IPS DF 6.9 (cell line): ENCODE measurements around the gene CCL3.
"Not testable (repeated sequence)": the region's sequence is repeated elsewhere in the genome, so short reads cannot be mapped to it uniquely, and the experiment has no call there.

ENCODE experiments used
- DNase-seq: peaks from one replicate; pipeline ENCODE4 v3.0.0-alpha.2; 2013; ENCODE audit warnings: low read depth, low spot score
- H3K27ac ChIP-seq: one replicate; pipeline ENCODE4 v1.5.1; 2013; ENCODE audit warnings: low read length, control low read depth
- H3K27me3 ChIP-seq: 2 replicates; pipeline ENCODE4 v1.6.1; 2013; ENCODE audit warnings: mild to moderate bottlenecking, low read length; ENCODE audit not compliant: control insufficient read depth, insufficient read depth
- H3K36me3 ChIP-seq: 2 replicates; pipeline ENCODE4 v1.6.1; 2013; ENCODE audit warnings: low read length; ENCODE audit not compliant: control insufficient read depth, insufficient read depth
- H3K4me1 ChIP-seq: 2 replicates; pipeline ENCODE4 v1.6.1; 2013; ENCODE audit warnings: low read length; ENCODE audit not compliant: control insufficient read depth, insufficient read depth
- H3K4me3 ChIP-seq: 2 replicates; pipeline ENCODE4 v1.5.1; 2013; ENCODE audit warnings: mild to moderate bottlenecking, low read length
- H3K9me3 ChIP-seq: 2 replicates; pipeline ENCODE4 v1.6.1; 2013; ENCODE audit warnings: low read length, inconsistent platforms; ENCODE audit not compliant: control insufficient read depth, insufficient read depth
- WGBS: extraction: QIAGEN DNeasy Blood & Tissue Kit; methylation state at CpG from one replicate; pipeline ENCODE4 v1.1.7; 2013; ENCODE audit warnings: mixed read lengths, missing lambda C conversion rate; ENCODE audit not compliant: insufficient read length, insufficient coverage; 5-methylcytosine and 5-hydroxymethylcytosine counted together

The CCL3 gene

GRCh38 chr17:36115649-36115977 lies 25.7 kb upstream of the CCL3 start:
- not testable (repeated sequence) for H3K27me3 ChIP-seq, H3K9me3 ChIP-seq, H3K4me1 ChIP-seq, DNase-seq, H3K36me3 ChIP-seq, H3K27ac ChIP-seq, H3K4me3 ChIP-seq

- not testable (repeated sequence) for H3K4me3 ChIP-seq, H3K27me3 ChIP-seq, H3K27ac ChIP-seq, DNase-seq, H3K9me3 ChIP-seq, H3K36me3 ChIP-seq, H3K4me1 ChIP-seq
- WGBS = no CpG with 5 or more reads among the region's 5 CpGs
Measured at GRCh38 chr17:36114971-36115648, 25.2 kb upstream of the CCL3 start.

DNA sequence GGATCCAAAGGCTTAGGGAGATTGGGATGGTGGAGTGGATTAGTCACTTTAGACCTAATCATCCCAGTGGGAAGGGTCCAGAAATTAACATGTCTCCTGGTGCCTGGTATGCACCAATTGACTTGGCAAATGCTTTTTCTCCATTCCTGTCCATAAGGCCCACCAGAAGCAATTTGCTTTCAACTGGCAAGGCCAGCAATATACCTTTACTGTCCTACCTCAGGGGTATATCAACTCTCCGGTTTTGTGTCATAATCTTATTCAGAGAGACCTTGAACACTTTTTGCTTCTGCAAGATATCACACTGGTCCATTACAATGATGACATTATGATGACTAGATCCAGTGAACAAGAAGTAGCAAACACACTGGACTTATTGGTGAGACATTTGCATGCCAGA lies 23.2 kb upstream of the CCL3 start:
- not testable (repeated sequence) for H3K36me3 ChIP-seq, H3K4me3 ChIP-seq, DNase-seq, H3K4me1 ChIP-seq, H3K9me3 ChIP-seq, H3K27me3 ChIP-seq, H3K27ac ChIP-seq
- WGBS = no CpG with 5 or more reads among the region's 1 CpG

DNA sequence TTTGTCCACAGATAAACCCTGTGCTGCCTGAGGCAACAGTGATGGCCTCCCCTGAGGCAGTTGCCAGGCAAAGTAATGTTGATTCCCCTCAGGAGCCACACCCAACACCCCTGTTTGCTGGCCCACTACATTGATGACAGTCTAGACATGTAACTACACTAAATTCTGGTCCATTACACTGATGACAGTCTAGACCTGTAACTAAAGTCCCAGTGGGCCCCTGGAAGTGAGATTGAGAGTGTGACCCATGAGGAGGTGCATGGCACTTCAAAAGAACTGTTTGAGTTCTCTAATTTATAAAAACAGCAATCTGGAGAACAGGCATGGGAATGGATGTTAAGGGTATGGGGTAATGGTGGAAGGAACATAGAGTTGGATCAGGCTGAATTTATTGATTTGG lies 22.6 kb upstream of the CCL3 start:
- no peak for DNase-seq
- Histone ChIP-seq H3K4me3 (no peak overlapping the region), H3K27me3 (no peaks in the 10 kb centered on the region), H3K9me3 (no peaks in the 10 kb centered on the region; the same call in 1 of the 2 replicates), H3K36me3 (no peaks in the 10 kb centered on the region), H3K4me1 (no peaks in the 10 kb centered on the region), H3K27ac (no peak overlapping the region)

DNA sequence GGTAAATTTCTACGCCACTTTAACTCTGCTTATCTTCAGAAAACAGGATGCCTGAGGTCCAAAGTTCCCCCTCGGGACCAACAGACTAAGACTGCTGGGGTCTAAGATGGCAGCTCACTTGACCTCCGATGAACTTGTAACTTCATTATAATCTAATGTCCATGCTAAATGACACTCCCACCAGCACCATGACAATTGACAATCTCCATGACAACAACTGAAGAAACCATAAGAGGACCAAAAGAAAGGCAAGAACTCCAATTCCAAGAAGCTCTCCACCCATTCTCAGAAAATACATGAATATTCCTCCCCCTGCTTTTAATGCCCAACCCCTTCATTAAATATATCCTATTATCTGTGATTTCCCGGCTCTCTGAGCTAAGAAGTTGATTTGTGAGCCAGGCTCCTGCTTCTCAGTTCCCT lies 21.1 kb upstream of the CCL3 start:
- Histone ChIP-seq H3K27ac (no peak overlapping the region), H3K27me3 (no peaks in the 10 kb centered on the region), H3K36me3 (no peaks in the 10 kb centered on the region), H3K4me1 (no peaks in the 10 kb centered on the region), H3K4me3 (no peak overlapping the region), H3K9me3 (no peaks in the 10 kb centered on the region; the same call in 1 of the 2 replicates)
- no CpG with 5 or more reads among the region's 4 CpGs for WGBS
- no peak for DNase-seq

DNA sequence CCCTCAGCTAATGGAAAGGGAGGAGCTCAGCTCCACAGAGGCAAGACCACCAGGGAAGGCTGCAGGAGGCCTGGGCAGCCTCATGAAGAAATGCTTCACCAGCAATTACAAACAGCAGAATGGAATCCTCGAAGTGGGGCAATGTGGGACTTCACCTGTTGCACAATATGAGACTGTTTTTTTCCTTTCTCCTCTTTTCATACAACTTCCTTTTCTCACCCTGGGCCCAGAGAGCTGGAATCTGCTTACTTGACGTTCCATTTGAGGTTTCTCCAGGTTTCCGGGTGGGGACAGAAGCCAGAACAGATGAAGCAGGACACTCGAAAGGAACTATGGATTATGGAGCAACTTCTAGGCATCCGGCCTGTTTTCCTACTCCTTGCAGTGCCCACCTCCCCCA lies 18.3 kb upstream of the CCL3 start:
- not testable (repeated sequence) for H3K36me3 ChIP-seq, H3K9me3 ChIP-seq, H3K27me3 ChIP-seq, H3K4me3 ChIP-seq, DNase-seq, H3K27ac ChIP-seq, H3K4me1 ChIP-seq
- no CpG with 5 or more reads among the region's 5 CpGs for WGBS

DNA sequence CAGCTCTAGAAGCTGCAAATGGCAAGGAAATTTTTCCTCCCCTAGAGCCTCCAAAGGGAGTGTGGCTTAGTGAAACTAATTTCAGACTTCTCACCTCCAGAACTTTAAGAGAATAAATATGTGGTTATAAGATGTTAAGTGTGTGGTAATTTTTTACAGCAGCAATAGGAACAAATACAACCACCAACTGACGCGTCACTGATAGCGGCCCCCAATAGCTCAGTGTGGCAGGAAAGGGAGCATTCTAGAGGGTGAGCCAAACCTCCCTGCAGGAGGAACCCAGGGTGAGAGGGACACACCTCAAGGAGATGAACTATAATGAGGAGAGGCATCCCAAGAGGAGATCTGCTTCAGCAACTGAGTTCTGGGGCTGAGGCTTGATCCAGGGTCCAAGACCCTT lies 17.7 kb upstream of the CCL3 start:
- H3K27ac ChIP-seq = no peak overlapping the region

GRCh38 chr17:36106493-36106835 lies 16.5 kb upstream of the CCL3 start:
- no peak for DNase-seq
- no CpG with 5 or more reads among the region's 6 CpGs for WGBS
- no peaks in the 10 kb centered on the region; the same call in 1 of the 2 replicates for H3K4me1 ChIP-seq

More for the DNA sequence above, 17.7 kb upstream of the CCL3 start:
- DNase-seq = no peak
- Histone ChIP-seq H3K4me1 (no peaks in the 10 kb centered on the region; the same call in 1 of the 2 replicates), H3K4me3 (no peak overlapping the region), H3K36me3 (no peaks in the 10 kb centered on the region), H3K27me3 (no peaks in the 10 kb centered on the region), H3K9me3 (no peaks in the 10 kb centered on the region; the same call in 1 of the 2 replicates)
- no CpG with 5 or more reads among the region's 3 CpGs for WGBS

GRCh38 chr17:36105781-36106492 lies 16.0 kb upstream of the CCL3 start:
- no peaks in the 10 kb centered on the region for H3K36me3 ChIP-seq
- no peaks in the 10 kb centered on the region; the same call in 1 of the 2 replicates for H3K4me1 ChIP-seq
- no peak overlapping the region for H3K27ac ChIP-seq
- H3K4me3 ChIP-seq = no peak overlapping the region
- WGBS = no CpG with 5 or more reads among the region's 5 CpGs
- H3K9me3 ChIP-seq = no peaks in the 10 kb centered on the region
- DNase-seq = no peak
- no peaks in the 10 kb centered on the region for H3K27me3 ChIP-seq

More at GRCh38 chr17:36106493-36106835, 16.5 kb upstream of the CCL3 start:
- Histone ChIP-seq H3K27me3 (no peaks in the 10 kb centered on the region), H3K36me3 (no peaks in the 10 kb centered on the region), H3K27ac (no peak overlapping the region), H3K4me3 (no peak overlapping the region), H3K9me3 (no peaks in the 10 kb centered on the region)

- H3K36me3 ChIP-seq = no peaks in the 10 kb centered on the region
- DNase-seq = no peak
- no peaks in the 10 kb centered on the region; the same call in 1 of the 2 replicates for H3K4me1 ChIP-seq
- H3K27ac ChIP-seq = no peak overlapping the region
- no peaks in the 10 kb centered on the region for H3K9me3 ChIP-seq
- no peaks in the 10 kb centered on the region for H3K27me3 ChIP-seq
- H3K4me3 ChIP-seq = no peak overlapping the region
- no CpG with 5 or more reads among the region's 4 CpGs for WGBS
Measured at GRCh38 chr17:36104701-36105181, 14.8 kb upstream of the CCL3 start.

DNA sequence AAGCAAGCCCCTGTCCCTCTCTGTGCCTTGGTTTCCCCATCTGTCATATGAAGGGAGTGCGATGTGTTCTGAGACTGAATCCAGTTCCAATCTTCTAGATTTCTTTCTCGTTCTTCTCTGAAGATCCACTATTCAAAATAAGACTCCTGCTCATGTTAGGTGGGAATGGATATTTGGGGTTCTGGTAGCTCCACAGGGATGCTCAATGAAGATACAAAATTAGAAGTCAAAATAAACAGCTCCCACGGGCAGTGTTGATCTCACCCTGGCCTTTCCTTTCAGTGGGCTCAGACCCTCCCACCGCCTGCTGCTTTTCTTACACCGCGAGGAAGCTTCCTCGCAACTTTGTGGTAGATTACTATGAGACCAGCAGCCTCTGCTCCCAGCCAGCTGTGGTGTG lies 14.3 kb upstream of the CCL3 start:
- H3K4me1 ChIP-seq, H3K4me3 ChIP-seq, DNase-seq, H3K27ac ChIP-seq, H3K27me3 ChIP-seq, H3K9me3 ChIP-seq, H3K36me3 ChIP-seq: not testable (repeated sequence)
- no CpG with 5 or more reads among the region's 7 CpGs for WGBS
